ENCODE data around the gene DDX46.

DNA sequence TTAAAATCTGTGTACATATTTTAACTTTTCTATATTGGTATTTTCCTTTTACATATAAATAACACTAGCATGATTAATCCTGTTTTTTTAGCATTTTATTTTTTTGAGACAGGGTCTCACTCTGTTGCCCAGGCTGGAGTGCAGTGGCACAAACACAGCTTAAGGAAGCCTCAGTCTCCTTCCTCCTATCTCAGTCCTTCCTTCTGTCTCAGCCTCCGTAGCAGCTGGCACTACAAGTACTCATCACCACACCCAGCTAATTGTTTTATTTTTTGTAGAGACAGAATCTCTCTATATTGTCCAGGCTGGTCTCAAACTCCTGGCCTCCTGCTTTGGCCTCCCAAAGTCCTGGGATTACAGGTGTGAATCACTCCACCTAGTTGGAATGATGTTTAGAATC, 85.7 kb downstream of the DDX46 start:
- TF ChIP-seq EZH2 (IDR thresholded peaks at IDR 0.05; ENCODE audit: borderline replicate concordance) = no peak
- TF ChIP-seq CTCF (IDR thresholded peaks at IDR 0.05; ENCODE audit: poor library complexity) = no peak
- TF ChIP-seq EZH2phosphoT487 (IDR thresholded peaks at IDR 0.05; ENCODE audit: low read depth, severe bottlenecking, unreplicated experiment) = no peak
